GM21390 (cell line): ENCODE data around the gene FUT6.
A peak's percentile ranks its signal among the peaks of the same experiment; 100 is the strongest.

Experiments
- ATAC-seq: cut with Tn5 transposase; IDR thresholded peaks from one replicate; pipeline ENCODE4 v1.9.1; 2021; ENCODE audit not compliant: unreplicated experiment

Gene FUT6

DNA sequence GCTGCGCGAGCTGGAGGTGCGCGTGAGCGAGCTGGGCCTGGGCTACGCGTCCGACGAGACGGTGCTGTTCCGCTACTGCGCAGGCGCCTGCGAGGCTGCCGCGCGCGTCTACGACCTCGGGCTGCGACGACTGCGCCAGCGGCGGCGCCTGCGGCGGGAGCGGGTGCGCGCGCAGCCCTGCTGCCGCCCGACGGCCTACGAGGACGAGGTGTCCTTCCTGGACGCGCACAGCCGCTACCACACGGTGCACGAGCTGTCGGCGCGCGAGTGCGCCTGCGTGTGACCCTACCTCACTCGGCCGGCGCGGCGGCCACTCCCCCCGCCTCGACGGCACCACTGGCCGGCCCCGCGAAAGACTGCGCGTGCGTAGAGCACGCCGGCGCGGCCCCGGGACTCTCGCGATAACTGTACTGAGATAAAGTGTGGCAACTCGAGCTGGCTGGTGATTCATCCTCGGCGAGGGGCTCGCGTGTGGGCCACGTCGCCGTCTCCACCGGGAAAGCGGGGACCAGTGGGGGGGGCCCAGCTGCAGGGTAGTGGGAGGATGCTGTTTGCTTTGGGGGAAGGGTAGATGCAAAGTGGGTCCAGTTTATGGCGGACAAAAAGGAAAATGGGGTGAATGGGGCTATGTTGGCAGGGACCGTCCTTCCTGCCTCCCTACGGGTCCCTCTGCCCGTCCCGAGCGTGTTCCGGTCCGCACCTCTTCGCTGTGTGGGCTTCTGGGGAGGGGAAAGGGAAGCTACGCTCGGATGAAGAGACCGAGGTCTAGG lies 11.4 kb downstream of the FUT6 start:
- ATAC-seq, result peak; percentile 47

DNA sequence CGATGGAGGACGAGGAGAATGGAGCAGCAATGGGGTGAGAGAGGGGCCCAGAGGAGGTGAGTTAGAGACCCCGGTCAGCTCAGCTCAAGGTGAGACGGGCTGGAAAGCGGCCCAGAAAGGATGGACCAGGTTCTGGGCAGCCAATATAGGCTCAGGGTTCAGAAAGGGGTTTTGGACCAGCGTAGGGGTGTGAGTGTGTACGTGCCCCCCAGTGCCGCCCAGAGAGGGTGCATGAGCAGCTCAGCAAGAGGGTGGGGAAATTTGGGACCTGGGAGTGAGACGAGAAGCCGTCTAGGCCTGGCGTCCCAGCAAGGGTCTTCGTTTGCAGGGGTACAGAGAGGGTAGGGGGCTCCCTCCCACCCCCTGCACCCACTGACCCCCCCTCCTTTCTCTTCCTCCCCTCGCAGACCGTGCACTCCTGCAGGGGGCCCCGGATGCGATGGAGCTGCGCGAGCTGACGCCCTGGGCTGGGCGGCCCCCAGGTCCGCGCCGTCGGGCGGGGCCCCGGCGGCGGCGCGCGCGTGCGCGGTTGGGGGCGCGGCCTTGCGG lies 12.1 kb downstream of the FUT6 start:
- ATAC-seq, result no peak

- no peak for ATAC-seq
Observed at GRCh38 chr19:5826531-5827341, 12.8 kb downstream of the FUT6 start.

DNA sequence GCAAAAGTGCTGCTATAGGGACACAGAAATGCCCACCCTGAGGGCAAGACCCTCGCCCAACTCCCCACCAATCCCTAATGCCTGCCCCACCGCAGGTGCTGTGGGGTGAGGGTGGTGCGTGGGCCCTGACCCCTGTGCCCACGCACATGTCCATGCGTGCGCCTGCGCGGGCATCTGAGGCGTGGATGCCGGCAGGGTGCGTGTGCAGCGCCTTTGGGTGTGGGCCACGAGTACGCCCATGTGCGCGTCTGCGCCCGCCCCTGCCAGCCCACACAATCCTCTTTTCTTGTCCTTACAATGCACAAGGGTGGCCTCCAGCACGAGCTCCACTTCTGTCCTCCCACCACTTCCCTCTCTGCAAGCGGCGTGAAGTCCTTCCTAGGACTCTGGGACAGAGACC lies 14.3 kb downstream of the FUT6 start:
- no peak for ATAC-seq

GRCh38 chr19:5824751-5825150 lies 14.8 kb downstream of the FUT6 start:
- no peak for ATAC-seq

DNA sequence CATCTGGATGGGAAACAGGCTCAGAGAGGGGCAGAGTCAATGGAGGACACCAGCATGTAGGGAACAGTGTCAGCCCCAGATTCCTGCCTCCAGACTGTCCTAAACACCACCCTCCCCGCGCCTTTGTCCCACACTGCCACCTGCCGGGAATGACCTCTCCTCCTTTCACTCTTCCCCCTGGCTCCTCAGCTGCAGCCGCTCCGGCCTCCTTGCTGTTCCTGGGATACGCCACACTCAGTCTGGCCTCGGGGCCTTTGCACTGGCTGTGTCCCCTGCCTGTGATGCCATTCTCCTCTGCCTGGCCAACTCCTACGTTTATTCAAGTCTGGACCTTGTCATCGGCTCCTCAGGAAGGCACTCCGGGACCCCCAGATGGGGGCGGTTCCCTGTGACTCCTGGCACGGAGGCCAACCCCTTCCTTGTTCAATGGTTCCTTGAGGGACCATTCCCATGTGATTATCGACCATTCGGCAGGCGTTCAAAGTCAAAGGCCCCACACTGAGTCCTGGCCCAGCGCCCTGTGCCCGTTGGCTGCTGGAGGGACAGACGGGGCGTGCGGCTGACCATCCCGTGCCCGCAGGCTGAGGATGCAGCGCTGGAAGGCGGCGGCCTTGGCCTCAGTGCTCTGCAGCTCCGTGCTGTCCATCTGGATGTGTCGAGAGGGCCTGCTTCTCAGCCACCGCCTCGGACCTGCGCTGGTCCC lies 15.8 kb downstream of the FUT6 start:
- ATAC-seq, result no peak

DNA sequence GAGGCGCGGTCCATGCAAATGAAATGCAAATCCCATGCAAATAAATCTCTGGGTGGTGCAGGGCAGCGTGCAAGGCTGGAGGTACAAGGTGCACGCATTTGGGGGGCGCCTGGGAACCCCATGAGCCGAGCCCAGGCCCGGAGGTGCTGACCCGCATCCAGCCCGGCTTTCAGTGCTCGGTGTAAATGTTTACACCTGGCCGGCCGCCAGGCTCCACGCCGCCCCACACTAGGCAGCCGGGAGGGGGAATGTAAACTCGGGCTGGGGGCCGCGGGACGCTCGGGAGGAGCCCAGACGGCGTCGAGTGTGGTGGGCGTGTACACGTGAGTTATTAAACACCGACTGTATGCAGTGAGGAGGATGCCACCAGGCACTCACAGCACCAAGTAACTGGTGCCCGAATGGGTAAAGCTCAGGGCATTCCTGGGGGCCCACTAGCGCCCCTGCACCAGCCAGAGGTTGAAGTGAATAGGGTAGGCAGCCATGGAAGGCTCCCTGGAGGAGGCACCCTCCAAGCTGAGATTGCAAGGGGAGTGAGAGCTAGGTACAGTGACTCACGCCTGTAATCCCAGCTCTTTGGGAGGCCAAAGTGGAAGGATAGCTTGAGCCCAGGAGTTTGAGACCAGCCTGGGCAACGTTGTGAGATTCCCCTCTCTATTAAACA lies 17.2 kb downstream of the FUT6 start:
- ATAC-seq, result no peak

DNA sequence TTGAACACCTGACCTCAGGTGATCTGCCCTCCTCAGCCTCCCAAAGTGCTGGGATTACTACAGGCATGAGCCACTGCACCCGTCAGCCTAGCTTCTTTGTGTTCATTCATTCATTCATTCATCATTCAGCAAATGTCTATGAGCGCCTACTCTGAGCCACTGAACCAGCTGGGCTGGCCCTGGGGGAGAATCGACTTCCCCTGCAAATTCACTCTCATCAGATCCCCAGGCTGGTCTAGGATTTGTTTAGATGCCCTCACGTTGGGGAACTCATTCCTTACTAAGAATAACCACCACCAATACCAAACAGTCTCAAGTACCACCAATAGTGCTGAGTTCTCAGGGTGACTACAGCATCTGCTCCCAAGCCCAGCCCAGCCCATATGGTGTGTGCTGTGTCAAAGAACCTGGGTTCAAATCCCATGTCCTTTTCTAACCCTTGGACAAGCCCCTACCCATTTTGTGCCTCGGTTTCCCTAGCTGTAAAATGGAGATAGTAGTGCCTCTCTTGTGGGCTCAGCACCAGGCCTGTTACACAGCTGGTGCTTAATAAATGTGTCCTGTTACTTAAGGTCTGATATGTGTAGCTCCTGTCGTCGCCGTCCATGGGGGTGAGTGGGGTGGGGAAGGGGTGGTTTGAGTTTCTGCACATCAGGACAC lies 17.9 kb downstream of the FUT6 start:
- ATAC-seq, result no peak

- ATAC-seq, result no peak
Observed at GRCh38 chr19:5820785-5821184, 18.7 kb downstream of the FUT6 start.

DNA sequence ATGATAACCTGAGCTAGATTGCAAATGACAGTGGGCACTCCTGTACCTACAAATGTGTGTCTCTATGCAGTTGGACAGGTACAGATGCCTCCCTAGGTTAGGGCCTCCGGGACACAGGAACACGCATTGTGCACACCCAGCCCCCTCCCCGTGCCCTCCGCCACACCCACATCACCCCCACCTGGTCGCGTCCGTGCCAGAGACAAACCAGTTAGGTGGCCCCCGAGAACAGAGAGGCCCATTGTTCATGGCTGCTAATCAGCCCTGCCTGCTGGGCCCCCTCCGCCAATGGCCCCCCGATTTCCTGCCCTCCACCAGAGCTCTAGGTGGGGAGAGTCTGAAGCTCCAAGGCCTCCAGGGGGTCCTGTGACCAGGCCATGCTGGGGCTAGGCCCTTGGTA lies 20.9 kb downstream of the FUT6 start:
- ATAC-seq, result no peak

- no peak for ATAC-seq
Observed at GRCh38 chr19:5817218-5817617, 22.3 kb downstream of the FUT6 start.

DNA sequence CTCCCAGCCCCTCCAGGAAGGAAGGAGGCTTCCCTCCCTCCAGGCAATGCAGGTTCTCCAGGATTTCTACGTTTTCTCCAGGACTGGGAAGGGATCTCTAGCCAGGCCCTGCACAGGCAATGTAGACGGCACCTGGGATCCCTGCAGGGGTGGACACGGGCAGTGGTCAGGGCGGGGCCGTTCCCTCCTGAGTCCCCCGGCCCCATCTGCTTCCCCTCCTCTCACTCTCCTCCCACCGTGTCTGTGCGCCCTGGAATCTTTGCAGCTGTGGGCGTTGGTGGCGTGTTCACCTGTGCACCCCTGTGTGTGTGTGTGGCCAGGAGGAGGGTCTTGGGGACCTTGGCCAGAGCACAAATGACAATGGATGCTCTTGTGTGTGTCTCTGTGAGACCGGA lies 24.7 kb downstream of the FUT6 start:
- ATAC-seq, result no peak

- no peak for ATAC-seq
Observed at GRCh38 chr19:5814123-5814851, 25.2 kb downstream of the FUT6 start.

DNA sequence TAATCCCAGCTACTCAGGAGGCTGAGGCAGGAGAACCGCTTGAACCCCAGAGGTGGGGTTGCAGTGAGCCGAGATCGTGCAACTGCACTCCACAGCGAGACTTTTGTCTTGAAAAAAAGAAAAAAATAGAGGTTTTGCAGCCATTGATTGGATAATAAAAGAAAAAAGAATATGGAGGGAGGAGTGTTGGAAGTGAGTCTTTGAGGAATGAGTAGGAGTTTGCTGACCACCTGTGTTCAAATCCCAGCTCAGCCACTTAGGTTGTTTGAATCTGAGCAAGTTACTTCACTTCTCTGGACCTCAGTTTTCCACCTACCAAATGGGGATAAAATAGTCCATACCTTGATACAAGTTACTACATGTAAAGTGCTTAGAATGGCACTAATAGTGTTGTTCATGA lies 28.4 kb downstream of the FUT6 start:
- ATAC-seq, result no peak

GRCh38 chr19:5809469-5809868 lies 30.0 kb downstream of the FUT6 start:
- no peak for ATAC-seq

- ATAC-seq, result no peak
Observed at GRCh38 chr19:5809053-5809452, 30.4 kb downstream of the FUT6 start.

DNA sequence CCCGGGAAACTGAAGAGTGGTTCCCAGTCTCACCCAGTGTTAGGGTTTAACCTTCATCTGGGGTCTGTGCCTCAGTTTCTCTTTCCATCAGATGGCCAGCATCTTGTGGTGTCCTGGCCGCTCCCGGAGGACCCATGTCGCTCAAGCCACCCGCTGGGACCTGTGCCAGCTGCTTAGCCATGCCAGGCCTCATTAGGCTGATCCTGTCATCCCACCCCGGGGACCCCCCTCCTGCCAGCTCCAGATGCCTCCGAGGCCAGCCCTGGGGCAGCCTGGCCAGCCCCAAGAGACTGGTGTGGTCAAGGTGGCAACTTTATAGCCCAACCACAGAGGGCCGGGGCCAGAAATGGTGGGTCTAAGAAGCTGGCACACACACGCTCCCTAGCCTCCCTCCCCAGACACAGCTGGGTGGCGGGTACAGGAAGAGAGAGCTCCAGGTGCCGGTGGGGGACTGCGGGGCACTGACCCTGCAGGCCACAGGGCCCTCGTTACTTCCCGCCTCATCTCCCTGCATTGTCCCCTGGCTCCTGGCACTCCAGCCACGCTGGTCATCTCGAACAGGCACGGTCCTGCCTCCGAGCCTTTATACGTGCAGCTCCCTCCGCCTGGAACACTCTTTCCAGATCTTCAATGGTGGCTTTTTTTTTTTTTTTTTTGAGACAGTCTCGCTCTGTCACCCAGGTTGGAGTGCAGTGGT lies 31.2 kb downstream of the FUT6 start:
- ATAC-seq, result no peak

GRCh38 chr19:5806905-5807304 lies 32.6 kb downstream of the FUT6 start:
- no peak for ATAC-seq

DNA sequence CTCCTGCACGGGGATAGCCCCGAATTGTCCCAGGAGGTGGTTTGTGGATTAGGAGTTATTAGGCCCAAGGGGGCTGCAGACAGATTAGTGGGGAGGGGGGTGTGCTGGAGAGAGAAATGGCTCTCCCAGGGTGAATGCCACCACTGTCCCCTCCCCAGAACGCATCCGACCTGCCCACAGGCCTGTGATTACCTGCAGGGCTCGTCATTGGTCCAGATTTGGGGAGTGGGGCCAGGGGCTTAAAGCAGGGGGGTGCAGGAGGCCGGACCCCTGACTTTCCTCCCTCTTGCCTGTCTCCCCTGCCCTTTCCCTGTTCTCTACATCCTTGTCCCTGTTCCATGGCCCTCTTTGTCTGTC lies 33.4 kb downstream of the FUT6 start:
- no peak for ATAC-seq
